Type B pancreatic cell (in vitro differentiated cells): ENCODE results near the gene PLEKHF1. TPM values are rescaled to one million over a fixed set of nuclear protein-coding genes. Genes with fewer than 3 reads are reported as not detected.

Source experiments
- DNase-seq: peaks from one replicate; pipeline ENCODE4 v3.0.0; 2021; ENCODE audit warnings: mixed read lengths; ENCODE audit not compliant: unreplicated experiment; ENCODE audit errors: extremely low spot score
- H3K27ac Mint-ChIP-seq: 2 replicates; pipeline ENCODE4 v1.8.0; 2021; ENCODE audit warnings: mild to moderate bottlenecking, mixed read lengths
- H3K27me3 Mint-ChIP-seq: 2 replicates; pipeline ENCODE4 v1.8.0; 2021; ENCODE audit warnings: mixed read lengths
- H3K36me3 Mint-ChIP-seq: 2 replicates; pipeline ENCODE4 v1.8.0; 2021; ENCODE audit warnings: mixed read lengths
- H3K4me1 Mint-ChIP-seq: one replicate; pipeline ENCODE4 v1.8.0; 2021; ENCODE audit warnings: mixed read lengths; ENCODE audit not compliant: unreplicated experiment
- H3K4me3 Mint-ChIP-seq: 2 replicates; pipeline ENCODE4 v1.8.0; 2021; ENCODE audit warnings: mild to moderate bottlenecking, mixed read lengths
- H3K9me3 Mint-ChIP-seq: 2 replicates; pipeline ENCODE4 v1.8.0; 2021; ENCODE audit warnings: mixed read lengths
- CTCF ChIP-seq: fragments of 200-600 bp; sonication (generic); conservative IDR thresholded peaks from 2 replicates; pipeline ENCODE4 v1.5.0; 2021; ENCODE audit warnings: antibody characterized with exemption, mild to moderate bottlenecking
- total RNA-seq: library from RNA; stranded (reverse); gene quantifications from 2 replicates; pipeline ENCODE4 v1.2.1, GENCODE V29; 2021; ENCODE audit warnings: low replicate concordance

Gene PLEKHF1
- total RNA-seq, 1 donor from 2014 or later: 6.3 TPM

DNA sequence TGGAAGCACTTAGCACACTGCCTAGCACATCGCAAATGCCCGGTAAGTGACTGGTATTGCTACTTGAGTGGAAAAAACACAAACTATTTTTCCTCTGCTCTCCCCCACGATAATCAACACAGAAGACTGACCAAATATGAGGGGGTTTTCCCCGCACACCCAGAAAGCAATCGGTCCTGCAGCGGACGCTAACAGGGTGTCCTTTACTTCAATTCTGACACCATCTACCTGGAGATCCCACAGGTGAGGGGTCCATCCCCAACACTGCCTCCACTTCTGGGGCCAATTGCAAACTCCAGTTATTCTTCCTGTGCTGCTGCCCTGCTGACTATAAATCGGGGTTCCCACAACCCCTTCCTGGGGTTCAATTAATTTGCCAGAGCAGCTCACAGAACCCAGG is 26.2 kb upstream of the PLEKHF1 start:
- no peak for DNase-seq
- no peaks in the 10 kb centered on the region for H3K27me3 Mint-ChIP-seq
- no peaks in the 10 kb centered on the region for H3K9me3 Mint-ChIP-seq
- H3K27ac Mint-ChIP-seq: no peak overlapping the region
- H3K36me3 Mint-ChIP-seq: no peaks in the 10 kb centered on the region
- no peak for TF ChIP-seq CTCF
- H3K4me3 Mint-ChIP-seq: no peak overlapping the region
- peaks cover 5% of the 10 kb centered on the region for H3K4me1 Mint-ChIP-seq

- Mint-ChIP-seq H3K27ac (no peak overlapping the region), H3K36me3 (no peaks in the 10 kb centered on the region)
Observed at GRCh38 chr19:29640231-29640630, 25.0 kb upstream of the PLEKHF1 start.

DNA sequence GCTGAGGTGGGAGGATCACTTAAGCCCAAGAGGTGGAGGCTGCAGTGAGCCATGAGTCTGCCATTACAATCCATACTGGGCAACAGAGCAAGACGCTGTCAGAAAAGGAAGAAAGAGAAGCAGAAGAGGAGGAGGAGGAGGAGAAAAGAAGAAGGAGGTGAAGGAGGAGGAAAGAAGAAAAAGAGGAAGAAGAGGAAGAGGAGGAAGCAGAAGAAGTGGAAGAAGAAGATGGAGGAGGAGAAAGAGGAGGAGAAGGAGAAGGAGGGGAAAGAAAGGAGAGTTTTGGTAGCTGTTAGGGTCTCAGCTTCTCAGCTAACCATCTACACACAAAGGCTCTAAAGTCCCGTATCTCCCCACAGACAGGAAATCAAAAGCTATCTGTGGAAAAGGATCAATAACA is 23.7 kb upstream of the PLEKHF1 start:
- no peak overlapping the region for H3K4me3 Mint-ChIP-seq
- H3K27ac Mint-ChIP-seq: no peak overlapping the region
- no peak for DNase-seq
- peaks cover 6% of the 10 kb centered on the region for H3K27me3 Mint-ChIP-seq
- H3K4me1 Mint-ChIP-seq: peaks cover 5% of the 10 kb centered on the region
- H3K9me3 Mint-ChIP-seq: no peaks in the 10 kb centered on the region
- no peak for TF ChIP-seq CTCF
- no peaks in the 10 kb centered on the region for H3K36me3 Mint-ChIP-seq

More at GRCh38 chr19:29640231-29640630, 25.0 kb upstream of the PLEKHF1 start:
- peaks cover 5% of the 10 kb centered on the region for H3K4me1 Mint-ChIP-seq
- H3K9me3 Mint-ChIP-seq: no peaks in the 10 kb centered on the region
- peaks cover 3% of the 10 kb centered on the region for H3K27me3 Mint-ChIP-seq
- no peak overlapping the region for H3K4me3 Mint-ChIP-seq
- DNase-seq: no peak
- no peak for TF ChIP-seq CTCF

DNA sequence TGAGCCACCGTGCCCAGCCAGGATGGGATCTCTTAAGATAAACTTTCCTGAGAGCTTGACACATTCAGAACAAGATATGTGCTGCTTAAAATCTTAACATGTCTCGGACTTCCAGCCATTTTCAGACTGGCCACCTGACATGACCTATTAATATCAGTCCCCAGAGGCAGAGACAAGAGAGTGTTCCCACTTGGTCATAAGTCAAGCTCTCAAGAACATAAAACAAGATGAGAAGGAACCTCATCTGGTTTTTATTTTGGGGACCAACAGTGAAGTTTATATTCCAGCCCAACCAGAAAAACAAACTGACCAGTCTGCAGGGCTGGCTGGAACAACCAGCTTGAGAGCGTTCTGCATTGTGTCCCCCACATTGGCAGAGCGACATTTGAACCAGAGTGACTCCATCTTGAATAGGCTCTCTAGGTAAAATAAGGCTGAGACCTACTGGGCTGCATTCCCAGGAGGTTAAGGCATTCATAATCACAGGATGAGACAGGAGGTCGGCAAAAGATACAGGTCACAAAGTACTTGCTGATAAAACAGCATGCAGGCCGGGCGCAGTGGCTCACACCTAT is 21.8 kb upstream of the PLEKHF1 start:
- no peak for DNase-seq
- H3K36me3 Mint-ChIP-seq: no peaks in the 10 kb centered on the region
- TF ChIP-seq CTCF: no peak
- no peak overlapping the region for H3K4me3 Mint-ChIP-seq
- H3K27me3 Mint-ChIP-seq: peaks cover 6% of the 10 kb centered on the region
- H3K27ac Mint-ChIP-seq: no peak overlapping the region
- H3K9me3 Mint-ChIP-seq: no peaks in the 10 kb centered on the region
- no peaks in the 10 kb centered on the region for H3K4me1 Mint-ChIP-seq

DNA sequence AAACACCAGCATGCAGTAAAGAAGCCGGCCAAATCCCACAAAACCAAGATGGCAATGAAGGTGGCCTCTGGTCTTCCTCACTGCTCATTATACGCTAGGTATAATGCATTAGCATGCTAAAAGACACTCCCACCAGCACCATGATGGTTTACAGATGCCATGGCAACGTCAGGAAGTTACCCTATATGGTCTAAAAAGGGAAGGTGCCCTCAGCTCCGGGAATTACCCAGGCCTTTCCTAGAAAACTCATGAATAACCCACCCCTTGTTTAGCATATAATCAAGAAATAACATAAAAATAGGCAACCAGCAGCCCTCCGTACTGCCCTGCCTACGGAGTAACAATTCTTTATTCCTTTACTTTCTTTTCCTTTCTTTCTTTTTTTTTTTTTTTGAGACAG is 21.1 kb upstream of the PLEKHF1 start:
- no peak overlapping the region for H3K27ac Mint-ChIP-seq
- no peak overlapping the region for H3K4me3 Mint-ChIP-seq
- H3K9me3 Mint-ChIP-seq: no peaks in the 10 kb centered on the region
- TF ChIP-seq CTCF: no peak
- H3K4me1 Mint-ChIP-seq: no peaks in the 10 kb centered on the region
- H3K27me3 Mint-ChIP-seq: peaks cover 6% of the 10 kb centered on the region
- DNase-seq: no peak
- no peaks in the 10 kb centered on the region for H3K36me3 Mint-ChIP-seq

- Mint-ChIP-seq H3K27ac (no peak overlapping the region), H3K27me3 (peaks cover 6% of the 10 kb centered on the region), H3K9me3 (no peaks in the 10 kb centered on the region), H3K4me1 (peaks cover 3% of the 10 kb centered on the region), H3K4me3 (no peak overlapping the region), H3K36me3 (no peaks in the 10 kb centered on the region)
- DNase-seq: no peak
- TF ChIP-seq CTCF: no peak
Observed at GRCh38 chr19:29645491-29645867, 19.8 kb upstream of the PLEKHF1 start.
